Omental fat pad (tissue), 4 donors: ENCODE data around the gene C1GALT1C1. TPM values are rescaled to one million over a fixed set of nuclear protein-coding genes. Genes with fewer than 3 reads are reported as not detected.
"Not testable (repeated sequence)": the region's sequence is repeated elsewhere in the genome, so short reads cannot be mapped to it uniquely, and the experiment has no call there.

Source experiments
- ATAC-seq: fragments of 150-250 bp; one replicate; pipeline ENCODE4 v1.9.1; 2016; ENCODE audit warnings: mild to moderate bottlenecking, moderate library complexity; ENCODE audit not compliant: low FRiP score
- DNase-seq: peaks from one replicate; pipeline ENCODE4 v3.0.0-alpha.2; 2019; ENCODE audit warnings: low spot score
- total RNA-seq, 4 donors: library from RNA; depleted of rRNA; stranded (reverse); fragments of >200 nt; gene quantifications; one replicate each; pipeline ENCODE4 v1.1.0, GENCODE V29; 2016
- TF ChIP-seq, protein P1 (sequence below), 3 donors: fragments of 450-650 bp; IDR thresholded peaks; one replicate each; pipeline ENCODE4 v1.5.1; 2016 to 2017; ENCODE audit warnings: antibody characterized with exemption in 3 of 3, mild to moderate bottlenecking in 3 of 3, moderate library complexity in 2 of 3

C1GALT1C1 gene
- 10 to 100 TPM; 20.8 to 37.1 (median 27.3) TPM for total RNA-seq

DNA sequence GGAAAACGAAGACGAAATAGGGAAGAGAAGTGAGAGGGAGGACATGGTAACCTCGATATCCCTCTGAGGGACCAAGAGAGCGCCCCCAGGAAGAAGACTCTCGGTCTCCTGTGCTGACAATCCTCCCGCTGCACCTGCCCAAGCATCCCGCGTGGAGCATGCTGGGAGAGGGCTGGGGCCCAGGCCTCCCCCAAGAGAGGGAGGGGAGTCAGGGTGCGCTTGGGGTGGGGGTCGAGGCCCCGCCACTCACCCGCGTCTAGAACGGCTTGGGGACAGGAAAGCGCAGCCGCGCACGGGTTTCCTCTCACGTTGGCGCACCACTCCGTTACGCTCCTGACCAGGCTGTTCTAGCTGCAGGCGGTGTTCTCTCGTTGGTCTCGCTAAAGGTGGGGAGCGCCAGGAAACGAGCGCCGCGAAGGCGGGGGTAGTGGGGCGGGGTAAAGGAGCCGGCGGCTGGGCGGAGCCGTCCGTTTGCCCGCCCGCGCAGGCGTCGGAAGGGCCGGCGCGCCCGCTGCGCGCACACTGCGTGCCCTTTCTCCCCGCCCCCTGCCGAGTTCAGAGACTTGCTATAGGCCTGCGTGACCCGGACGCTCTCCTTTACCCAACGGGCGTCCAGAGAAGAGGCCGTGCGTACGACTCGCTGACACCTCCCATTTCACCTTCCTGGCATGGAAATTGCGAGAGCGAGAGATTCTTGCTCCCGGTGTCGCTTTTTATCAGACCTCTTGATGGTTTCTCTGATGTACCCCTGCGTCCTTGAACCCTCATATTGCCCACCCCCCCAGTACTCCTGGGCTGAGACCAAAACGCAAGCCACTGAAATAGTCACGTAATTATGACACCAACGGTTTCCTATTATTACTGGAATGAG lies at the start of gene C1GALT1C1:
Gene C1GALT1C1 (minus strand): TSS at position 388 of the 871 bp plus-strand sequence. CDS start 2,888 bp downstream, outside the sequence.
- DNase-seq: peak; percentile 58
- ATAC-seq: peak; percentile 98
- TF ChIP-seq, protein P1, sequence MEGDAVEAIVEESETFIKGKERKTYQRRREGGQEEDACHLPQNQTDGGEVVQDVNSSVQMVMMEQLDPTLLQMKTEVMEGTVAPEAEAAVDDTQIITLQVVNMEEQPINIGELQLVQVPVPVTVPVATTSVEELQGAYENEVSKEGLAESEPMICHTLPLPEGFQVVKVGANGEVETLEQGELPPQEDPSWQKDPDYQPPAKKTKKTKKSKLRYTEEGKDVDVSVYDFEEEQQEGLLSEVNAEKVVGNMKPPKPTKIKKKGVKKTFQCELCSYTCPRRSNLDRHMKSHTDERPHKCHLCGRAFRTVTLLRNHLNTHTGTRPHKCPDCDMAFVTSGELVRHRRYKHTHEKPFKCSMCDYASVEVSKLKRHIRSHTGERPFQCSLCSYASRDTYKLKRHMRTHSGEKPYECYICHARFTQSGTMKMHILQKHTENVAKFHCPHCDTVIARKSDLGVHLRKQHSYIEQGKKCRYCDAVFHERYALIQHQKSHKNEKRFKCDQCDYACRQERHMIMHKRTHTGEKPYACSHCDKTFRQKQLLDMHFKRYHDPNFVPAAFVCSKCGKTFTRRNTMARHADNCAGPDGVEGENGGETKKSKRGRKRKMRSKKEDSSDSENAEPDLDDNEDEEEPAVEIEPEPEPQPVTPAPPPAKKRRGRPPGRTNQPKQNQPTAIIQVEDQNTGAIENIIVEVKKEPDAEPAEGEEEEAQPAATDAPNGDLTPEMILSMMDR (IDR thresholded peaks at IDR 0.05): no peak

DNA sequence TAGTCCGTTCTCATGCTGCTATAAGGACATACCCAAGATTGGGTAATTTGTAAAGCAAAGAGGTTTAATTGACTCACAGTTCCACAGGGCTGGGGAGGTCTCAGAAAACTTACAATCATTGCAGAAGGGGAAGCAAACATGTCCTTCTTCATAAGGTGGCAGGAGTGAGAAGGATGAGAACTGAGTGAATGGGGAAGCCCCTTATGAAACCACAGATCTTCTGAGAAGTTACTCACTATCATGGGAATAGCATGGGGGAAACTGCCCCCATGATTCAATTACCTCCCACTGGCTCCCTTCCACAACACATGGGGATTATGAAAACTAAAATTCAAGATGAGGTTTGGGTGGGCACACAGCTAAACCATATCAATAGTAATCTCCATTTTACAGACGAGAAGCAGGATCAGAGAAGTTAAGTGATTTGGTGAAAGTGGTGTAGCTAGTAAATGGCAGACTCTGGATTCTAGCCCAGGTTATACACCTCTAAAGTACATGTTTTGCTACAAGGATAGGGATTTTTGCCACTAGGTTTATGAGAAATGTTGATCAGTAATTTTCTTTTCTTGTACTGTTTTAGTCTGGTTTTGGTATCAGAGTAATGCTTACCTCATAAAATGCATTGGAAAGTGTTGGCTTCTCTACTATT lies 47.3 kb upstream of the C1GALT1C1 start:
- TF ChIP-seq, protein P1 (IDR thresholded peaks at IDR 0.05): no peak
- ATAC-seq (no peak), DNase-seq (no peak)

DNA sequence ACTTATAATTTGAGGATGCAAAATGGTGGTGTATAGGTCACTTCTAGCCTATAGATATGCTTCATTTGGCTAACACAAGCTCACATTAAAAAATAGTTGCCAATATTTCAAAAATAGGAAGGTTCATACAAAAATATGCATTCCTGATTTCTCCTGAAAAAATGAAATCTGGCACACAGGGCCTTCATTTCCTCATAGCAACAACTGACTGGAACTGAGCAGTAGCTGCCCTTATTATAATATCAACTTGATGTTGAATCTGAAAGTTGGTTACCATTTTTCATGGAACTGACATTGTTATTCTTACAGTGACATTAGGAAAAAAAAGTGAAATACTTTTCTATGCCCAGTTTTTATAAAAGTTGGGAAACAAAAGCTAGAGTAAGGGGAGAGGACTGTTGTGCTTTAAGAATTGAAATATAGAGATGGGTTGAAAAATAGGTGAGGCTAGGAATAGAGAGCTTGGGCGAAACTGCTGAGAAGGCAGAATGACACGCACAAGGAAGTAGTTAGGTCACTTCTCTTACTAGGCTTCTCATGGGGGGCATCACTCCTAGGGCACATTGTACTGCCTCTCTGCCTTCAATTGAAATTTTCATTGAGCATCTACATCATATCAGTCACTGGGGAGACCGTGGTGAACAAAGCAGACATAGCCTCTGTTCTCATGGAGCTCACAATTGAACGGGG lies 43.1 kb upstream of the C1GALT1C1 start:
- DNase-seq (no peak), ATAC-seq (no peak)
- TF ChIP-seq, protein P1 (IDR thresholded peaks at IDR 0.05): no peak

DNA sequence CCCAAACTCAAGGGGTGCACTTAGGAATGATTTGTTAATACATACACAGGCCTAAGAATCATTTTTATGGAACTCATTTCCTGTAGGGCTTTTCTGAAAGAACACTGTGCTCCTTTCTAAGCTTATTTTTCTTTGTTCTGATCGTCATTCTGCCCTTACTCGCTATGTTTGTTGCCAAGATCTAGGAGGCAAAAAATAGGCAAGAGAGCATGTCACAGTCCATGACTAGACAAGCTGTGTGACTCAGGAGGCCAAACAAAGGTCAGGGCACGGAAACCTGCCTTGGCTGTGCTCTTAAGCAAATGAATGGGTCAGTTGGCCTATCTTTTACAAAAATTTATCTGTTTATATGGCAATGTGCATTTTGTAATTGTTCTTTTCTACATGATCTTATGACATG lies 42.5 kb upstream of the C1GALT1C1 start:
- ATAC-seq: peak; percentile 64
- TF ChIP-seq, protein P1 (IDR thresholded peaks at IDR 0.05): no peak
- DNase-seq: no peak

DNA sequence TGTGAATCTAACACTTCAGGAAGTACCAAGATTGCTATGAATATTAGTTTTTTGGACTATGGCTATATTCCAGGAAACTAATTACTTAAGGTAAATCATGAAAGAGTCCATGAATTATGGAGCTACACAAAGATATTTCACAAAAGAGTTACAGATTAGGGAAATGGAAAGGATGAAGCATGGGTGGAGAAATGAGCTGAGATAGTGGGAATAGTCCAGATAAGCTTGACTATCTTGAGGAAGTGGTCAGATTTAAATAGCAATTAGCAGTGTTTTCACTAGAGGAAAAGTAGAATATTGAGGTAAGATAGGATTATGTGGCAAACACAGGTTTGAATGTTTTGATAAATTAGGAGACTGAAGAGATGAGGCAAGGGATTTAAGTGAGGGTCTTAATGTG lies 42.1 kb upstream of the C1GALT1C1 start:
- TF ChIP-seq, protein P1 (IDR thresholded peaks at IDR 0.05): no peak
- DNase-seq (no peak), ATAC-seq (no peak)

DNA sequence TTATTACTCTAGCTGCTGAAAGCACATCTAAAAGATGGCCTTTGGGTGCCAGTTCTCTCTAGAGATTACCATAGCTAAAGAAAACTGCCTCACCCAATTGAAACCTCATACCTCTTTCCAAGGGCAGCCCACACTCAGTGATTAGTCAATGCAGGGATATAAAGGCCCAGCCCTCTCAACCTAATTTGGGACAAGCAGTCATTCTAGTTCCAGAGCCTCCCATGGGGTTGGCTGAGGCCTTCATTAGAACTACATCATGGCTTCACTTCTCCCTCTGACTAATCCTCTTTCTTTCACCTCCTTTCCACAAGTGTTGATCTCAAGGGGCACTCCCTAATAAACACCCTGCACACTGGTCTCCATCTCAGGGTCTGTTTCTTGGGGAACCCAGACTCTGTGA lies 38.5 kb upstream of the C1GALT1C1 start:
- TF ChIP-seq, protein P1 (IDR thresholded peaks at IDR 0.05): no peak
- ATAC-seq (no peak), DNase-seq (no peak)

DNA sequence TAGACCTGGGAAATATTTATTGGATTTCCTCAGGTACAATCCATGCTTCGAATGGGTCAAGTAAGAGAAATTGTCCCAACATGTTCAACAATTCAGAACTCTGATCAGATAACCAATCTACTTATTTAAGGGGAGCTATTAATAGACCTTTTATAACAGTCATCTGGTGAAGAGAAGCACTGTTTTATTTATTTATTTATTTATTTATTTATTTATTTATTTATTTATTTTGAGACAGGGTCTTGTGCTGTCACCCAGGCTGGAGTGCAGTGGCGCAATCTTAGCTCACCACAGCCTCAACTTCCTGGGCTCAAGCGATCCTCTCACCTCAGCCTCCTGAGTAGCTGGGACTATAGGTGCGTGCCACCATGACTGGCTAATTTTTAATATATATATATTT lies 34.7 kb upstream of the C1GALT1C1 start:
- DNase-seq, ATAC-seq: not testable (repeated sequence)
